M059J (cell line): ENCODE data around the gene NR4A2. TPM values are rescaled to one million over a fixed set of nuclear protein-coding genes. Genes with fewer than 3 reads are reported as not detected.
"Not testable (repeated sequence)": the region's sequence is repeated elsewhere in the genome, so short reads cannot be mapped to it uniquely, and the experiment has no call there.

Source experiments
- DNase-seq: peaks from one replicate; pipeline ENCODE4 v3.0.0-alpha.2; 2012; ENCODE audit warnings: low read depth
- total RNA-seq: library from RNA; depleted of rRNA; stranded (reverse); fragments of >200 nt; shearing (Covaris generic); gene quantifications from 2 replicates; pipeline ENCODE4 v1.2.3, GENCODE V29; 2014; rRNA removed

Gene NR4A2
- total RNA-seq, 1 experiment from 2014 or later, result 0.20 TPM

GRCh38 chr2:156321243-156321904 is 11.1 kb downstream of the NR4A2 start:
- no peak for DNase-seq

DNA sequence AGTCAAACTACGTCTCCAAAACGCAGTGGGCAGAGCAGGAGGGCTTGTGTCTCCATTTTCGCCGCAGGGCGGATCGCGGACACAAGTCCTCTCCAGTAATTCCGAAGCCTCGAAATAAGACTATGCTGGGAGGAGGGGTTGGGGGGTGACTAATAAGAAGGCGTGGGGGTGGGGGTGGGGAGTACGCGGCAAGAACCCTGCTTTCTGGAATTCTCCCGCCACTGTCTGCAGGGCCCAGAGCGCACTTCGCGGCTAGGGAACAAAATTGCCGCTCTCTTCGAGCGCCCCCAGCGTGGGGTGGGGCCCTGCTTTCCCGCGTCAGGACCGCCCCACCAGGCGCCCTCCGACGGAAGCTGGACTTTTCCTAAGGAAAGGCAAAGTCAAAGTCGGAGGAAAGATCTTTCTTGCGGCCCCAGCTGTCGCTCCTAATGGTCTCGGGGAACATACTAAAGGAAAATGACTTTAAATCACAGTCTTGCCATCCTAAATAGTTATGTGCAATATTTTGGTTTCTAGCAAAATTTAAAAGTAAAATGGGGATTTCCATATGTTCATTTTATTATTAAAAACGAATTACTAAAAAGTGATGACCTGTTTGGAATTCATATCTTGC is 11.9 kb downstream of the NR4A2 start:
- DNase-seq, result no peak

- DNase-seq, result no peak
Measured at GRCh38 chr2:156319811-156320485, 12.6 kb downstream of the NR4A2 start.

DNA sequence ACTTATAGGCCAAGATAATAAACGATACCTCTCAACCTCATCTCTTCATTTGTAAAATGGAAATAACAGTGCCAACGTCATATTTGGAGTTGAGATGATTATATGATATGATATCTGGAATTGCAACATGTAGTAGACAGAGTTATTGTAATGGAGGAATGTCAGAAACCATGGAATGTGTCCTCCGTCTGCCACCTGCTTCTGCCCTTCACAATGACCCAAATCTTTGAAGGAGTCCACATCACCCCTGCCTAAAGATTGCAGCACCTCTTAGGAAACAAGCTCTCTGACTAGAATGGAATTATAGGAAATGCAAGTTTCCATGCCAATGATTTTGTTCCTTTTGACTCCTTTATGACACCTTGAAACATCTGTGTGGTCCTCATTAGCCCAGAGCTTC is 14.9 kb downstream of the NR4A2 start:
- no peak for DNase-seq

DNA sequence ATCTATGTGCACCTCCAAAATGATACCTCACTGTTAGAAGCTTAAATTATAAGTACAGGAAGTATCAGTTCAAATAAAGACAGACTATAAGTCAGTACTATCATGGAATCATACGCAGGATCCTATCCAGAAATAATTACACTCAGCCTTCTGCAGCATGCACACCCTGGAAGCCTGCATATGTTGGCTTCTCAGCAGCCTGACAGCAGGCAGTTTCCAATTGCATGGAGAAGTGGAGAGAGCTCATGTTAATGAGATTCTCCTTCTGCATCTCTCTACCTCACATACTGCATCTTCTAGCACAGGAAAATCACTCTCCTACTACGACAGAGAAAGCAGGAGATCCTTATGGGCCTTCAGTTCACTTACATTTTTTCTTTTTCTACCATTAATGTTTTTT is 20.5 kb downstream of the NR4A2 start:
- no peak for DNase-seq

GRCh38 chr2:156310773-156311172 is 21.7 kb downstream of the NR4A2 start:
- DNase-seq, result no peak

DNA sequence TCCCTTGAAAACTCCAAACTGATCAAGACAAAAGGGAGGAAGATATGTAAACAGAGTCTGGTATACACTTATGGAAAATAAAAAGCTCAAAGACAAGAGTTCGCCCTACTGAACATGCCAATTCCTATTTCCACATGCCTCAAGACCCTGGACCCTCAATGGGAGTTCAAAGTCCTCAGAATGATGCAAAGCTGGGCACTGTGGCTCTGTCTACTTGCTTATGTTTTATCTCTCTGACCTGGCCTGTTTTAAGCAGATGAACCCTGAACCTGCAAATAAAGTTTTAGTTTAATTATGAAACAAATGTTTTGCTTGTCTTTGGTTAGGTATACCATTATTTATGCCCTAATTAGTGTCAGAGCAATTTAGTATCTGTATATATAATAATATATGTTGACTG is 22.6 kb downstream of the NR4A2 start:
- DNase-seq, result no peak

GRCh38 chr2:156309167-156309566 is 23.4 kb downstream of the NR4A2 start:
- DNase-seq, result no peak

DNA sequence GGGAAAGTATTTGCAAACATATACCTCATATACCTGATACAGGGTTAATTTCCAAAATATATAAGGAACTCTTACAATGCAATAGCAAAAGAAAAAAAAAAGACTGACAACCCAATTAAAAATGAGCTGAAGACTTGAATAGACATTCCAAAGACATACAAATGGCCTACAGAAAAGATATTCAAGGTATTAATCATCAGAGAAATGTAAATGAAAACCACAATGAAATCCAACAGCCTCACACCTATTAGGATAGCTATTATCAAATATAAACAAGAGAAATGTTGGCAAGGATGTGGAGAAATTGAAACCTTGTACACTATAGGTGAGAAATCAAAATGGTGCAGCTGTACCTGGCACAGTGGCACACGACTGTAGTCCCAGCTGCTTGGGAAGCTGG is 25.7 kb downstream of the NR4A2 start:
- DNase-seq, result no peak

- DNase-seq, result no peak
Measured at GRCh38 chr2:156305121-156305520, 27.4 kb downstream of the NR4A2 start.

GRCh38 chr2:156300337-156300736 is 32.2 kb downstream of the NR4A2 start:
- DNase-seq, result no peak

DNA sequence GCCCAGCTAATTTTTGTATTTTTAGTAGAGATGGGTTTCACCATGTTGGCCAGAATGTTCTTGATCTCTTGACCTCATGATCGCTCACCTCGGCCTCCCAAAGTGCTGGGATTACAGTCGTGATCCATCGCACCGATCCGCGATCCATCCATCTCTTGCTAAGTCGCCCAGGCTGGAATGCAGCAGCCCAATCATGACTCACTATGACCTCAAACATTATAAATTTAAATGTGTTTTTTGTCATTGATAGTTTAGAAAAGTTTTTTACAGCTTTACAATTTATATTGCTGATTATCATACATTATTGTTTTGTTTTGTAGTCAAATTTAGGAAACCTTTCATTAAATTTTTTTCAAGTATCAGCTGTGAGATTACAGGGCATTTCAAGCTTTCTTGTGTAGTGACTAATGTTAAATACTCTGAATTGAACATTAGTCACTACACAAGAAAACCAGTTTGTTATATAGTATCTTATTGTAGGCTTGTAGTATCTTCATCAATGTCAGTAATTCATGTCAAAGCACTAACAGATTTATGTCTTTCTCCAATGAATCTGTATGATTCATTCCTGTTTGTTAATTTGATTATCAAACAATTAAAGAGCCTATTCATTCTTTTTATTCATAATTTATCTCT is 37.5 kb downstream of the NR4A2 start:
- no peak for DNase-seq

DNA sequence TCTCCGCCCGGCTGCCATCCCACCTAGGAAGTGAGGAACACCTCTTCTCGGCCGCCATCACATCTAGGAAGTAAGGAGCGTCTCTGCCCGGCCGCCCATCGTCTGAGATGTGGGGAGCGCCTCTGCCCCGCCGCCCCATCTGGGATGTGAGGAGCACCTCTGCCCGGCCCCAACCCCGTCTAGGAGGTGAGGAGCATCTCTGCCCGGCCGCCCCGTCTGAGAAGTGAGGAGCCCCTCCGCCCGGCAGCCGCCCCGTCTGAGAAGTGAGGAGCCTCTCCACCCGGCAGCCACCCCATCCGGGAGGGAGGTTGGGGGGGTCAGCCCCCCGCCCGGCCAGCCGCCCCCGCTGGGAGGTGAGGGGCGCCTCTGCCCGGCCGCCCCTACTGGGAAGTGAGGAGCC is 39.1 kb downstream of the NR4A2 start:
- not testable (repeated sequence) for DNase-seq

- DNase-seq, result no peak
Measured at GRCh38 chr2:156279446-156280150, 52.9 kb downstream of the NR4A2 start.

Other genes with a start within 250 kb of the NR4A2 start
- 45.8 and 82.4 TPM in 2 replicates for gene GPD2, start 103.7 kb upstream of the NR4A2 start, total RNA-seq